Stimulated activated CD8-positive, alpha-beta memory T cell treated with anti-CD3 and anti-CD28 coated beads, Interleukin-12 subunit alpha, Interleukin-12 subunit beta, amount 100 ng/mL, for 4 hours (primary cell): ENCODE results near the gene TMC6.
"Not testable (repeated sequence)": the region's sequence is repeated elsewhere in the genome, so short reads cannot be mapped to it uniquely, and the experiment has no call there.

Experiments used
- DNase-seq: peaks from one replicate; pipeline ENCODE4 v3.0.0-alpha.2; 2020; ENCODE audit warnings: low read depth

The TMC6 gene

GRCh38 chr17:78128551-78129350 lies at the start of gene TMC6:
TSS of gene TMC6 (minus strand) at chr17:78128755. CDS start at chr17:78126832, 1,923 bp downstream.
- DNase-seq = peak; percentile 59

- peak; percentile 58 for DNase-seq
Observed at GRCh38 chr17:78176548-78177025, 48.0 kb upstream of the TMC6 start.

DNA sequence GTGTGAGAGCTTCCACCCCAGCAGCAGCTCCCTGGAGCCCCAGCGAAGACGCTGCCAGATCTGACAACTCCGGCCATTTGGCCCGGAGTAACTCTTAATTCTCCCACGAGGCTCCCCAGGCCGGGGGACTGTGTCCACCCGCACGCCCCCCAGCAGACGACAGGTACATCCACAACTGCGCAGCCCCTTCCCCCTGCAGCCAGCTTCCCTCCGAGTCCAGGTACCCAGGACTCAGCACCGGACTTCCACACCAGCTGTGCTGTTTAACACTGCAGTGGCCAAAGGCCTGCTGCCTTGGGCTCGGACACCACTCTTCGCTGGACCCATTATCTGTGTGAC lies 47.1 kb upstream of the TMC6 start:
- no peak for DNase-seq

DNA sequence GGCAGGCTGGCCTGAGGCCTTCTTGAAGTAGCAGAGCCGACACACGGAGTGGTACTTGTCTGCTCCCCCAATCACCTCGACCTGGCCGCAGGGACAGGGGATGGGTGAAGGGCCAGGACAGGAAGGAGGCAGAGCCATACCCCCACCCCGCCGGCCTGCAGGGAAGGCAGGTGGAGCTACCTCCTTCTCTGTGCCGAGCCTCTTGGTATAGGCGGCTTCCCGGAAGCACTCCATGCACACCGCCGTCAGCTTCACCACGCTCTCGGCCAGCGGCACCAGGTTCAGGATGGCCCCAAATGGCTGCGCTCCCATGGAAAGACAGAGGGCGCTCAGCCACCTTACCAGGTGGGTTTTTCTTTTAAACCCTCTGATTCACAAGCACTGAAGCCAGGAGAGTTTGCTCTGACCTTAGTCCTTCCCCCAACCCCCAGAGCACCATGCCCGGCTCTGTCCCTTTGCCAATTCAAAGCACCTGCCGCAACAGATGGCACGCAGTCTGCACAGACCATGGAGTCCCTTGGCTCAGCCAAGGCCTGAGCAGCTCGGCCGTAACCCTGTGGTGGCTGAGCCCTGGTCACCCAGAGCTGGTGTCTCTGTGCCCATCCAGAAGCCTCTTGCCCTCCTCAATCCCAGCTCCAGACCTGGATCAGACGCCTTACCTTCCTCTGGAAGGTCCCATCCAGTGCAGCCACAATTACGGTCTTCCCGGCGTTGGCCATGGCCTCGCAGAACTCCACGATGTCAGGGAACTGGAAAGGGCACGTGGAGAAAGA lies 46.5 kb upstream of the TMC6 start:
- no peak for DNase-seq

- DNase-seq = no peak
Observed at GRCh38 chr17:78174346-78174869, 45.9 kb upstream of the TMC6 start.

GRCh38 chr17:78173097-78173715 lies 44.7 kb upstream of the TMC6 start:
- DNase-seq = no peak

- DNase-seq = no peak
Observed at GRCh38 chr17:78172249-78173051, 43.9 kb upstream of the TMC6 start.

- DNase-seq = not testable (repeated sequence)
Observed at GRCh38 chr17:78171591-78172248, 43.2 kb upstream of the TMC6 start.

- no peak for DNase-seq
Observed at GRCh38 chr17:78170692-78171590, 42.4 kb upstream of the TMC6 start.

- peak; percentile 45 for DNase-seq
Observed at GRCh38 chr17:78168903-78169793, 40.6 kb upstream of the TMC6 start.

GRCh38 chr17:78168242-78168902 lies 39.8 kb upstream of the TMC6 start, which contains the start of gene SYNGR2:
TSS of gene SYNGR2 (plus strand) at chr17:78168581. CDS start at chr17:78168617, 36 bp downstream.
- DNase-seq = peak; percentile 75

DNA sequence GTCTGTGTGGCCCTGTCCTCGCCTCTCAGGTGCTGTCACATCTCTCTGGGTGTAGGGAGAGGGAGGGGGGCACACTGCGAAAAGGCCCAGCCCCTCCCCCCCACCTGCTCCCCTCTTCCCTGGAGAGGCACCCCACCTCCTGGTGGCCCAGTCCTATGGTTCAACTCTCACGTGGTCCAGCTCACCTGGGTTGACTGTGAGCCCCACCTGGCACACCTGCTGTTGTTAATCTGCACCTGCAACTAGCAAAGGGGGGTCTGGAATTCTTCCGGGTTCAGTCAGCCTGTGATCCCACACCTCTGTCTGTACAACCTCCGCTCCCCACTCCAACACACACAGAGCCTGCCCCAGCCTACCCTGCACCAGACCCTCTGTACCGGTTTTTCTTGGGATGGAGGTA lies 37.9 kb upstream of the TMC6 start:
- no peak for DNase-seq

DNA sequence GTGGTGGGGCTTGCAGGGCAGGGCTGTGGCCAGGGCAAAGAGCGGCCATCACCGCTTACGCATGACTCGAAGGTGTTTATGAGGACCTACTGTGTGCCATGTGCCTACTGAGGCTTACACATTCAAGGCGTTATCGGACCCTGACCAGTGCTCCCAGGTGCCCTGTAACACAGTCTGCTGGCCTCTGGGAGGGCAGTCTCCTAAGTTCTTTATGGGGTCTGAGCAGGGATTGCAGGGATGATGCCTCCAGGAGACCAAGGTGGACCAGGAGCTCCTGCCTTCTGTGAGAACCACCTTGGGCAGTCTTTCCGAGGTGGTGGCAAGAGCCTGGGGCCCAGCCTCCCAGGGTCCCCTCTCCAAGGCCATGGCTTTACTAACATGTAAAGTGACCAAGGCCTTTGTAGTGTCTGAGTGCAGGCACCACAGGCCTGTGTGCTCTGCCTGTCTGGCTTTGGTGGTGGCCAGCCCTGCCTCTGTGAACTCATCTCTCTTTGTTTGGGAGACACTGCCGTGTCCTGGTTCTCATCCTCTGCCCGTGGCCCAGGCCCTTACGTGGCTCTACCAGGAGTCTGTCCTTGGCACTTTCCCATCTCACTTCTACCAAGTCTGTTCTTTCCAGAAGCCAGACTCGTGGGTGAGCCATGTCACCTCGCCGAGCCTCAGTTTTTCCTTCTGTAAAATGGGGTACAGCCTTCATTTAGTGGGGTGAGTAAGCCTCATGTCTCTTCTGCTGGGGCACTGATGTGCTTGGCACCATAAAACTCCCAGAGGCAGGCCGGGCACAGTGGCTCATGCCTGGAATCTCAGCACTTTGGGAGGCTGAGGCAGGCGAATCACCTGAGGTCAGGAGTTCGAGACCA lies 36.4 kb upstream of the TMC6 start:
- DNase-seq = no peak

- no peak for DNase-seq
Observed at GRCh38 chr17:78163881-78164747, 35.6 kb upstream of the TMC6 start.

- no peak for DNase-seq
Observed at GRCh38 chr17:78159575-78160158, 31.1 kb upstream of the TMC6 start.
